ENCODE results near the gene ACTL6B. TPM values are rescaled to one million over a fixed set of nuclear protein-coding genes. Genes with fewer than 3 reads are reported as not detected.
"Not testable (repeated sequence)": the region's sequence is repeated elsewhere in the genome, so short reads cannot be mapped to it uniquely, and the experiment has no call there.

The ACTL6B gene
- total RNA-seq, 2 experiments from 2014 or later, result not detected

DNA sequence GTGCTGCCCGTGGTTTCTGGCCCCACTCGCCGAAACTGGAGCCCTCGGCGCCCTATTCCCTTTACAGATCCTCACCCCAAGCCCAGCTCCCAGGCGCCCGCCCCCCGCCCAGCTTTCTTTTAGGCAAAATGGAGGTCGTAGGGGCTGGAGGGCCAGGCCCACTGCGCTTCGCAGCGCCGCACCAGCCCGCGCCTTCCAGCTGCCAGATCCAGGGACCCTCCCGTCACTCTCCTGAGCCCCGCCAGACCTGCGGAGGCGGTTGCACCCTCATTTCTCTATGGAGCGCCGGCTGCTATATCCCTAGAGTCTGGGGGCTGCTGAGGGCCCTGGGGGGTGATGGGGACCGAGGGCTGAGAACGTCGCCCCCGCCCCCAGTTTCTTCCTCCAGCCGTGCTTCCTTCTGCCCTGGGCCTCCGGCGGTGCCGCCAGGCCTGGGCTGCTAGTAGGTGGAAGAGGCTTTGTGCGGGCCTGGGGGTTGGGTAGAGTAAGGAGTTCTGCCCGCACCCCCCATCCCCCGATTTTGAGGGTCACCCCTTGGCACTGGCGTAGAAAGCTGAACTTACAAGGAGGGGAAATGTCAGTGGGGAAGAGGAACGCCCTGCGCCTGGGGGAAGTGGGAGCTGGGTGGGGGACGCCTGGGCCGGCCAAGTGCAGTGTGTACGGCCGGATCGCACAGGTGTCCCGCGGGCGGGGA, 18.3 kb upstream of the ACTL6B start:
- Mint-ChIP-seq H3K27me3 (peaks cover 10% of the 10 kb centered on the region), H3K27ac (peak overlapping the region; percentile 93), H3K4me1 (peaks cover 25% of the 10 kb centered on the region), H3K9me3 (no peaks in the 10 kb centered on the region), H3K4me3 (peak overlapping the region; percentile 98), H3K36me3 (ENCODE audit: low read depth) (peaks cover 35% of the 10 kb centered on the region)
- no peak for DNase-seq
- ChIA-PET POLR2A (interaction anchor here (0.6 to 4.5 kb wide), 14 partner anchors 16 to 136 kb away, joined by 3 to 38 read pairs (median 4); partner anchors contain the start of genes AGFG2, FBXO24, LRCH4 and MOSPD3), CTCF (interaction anchor here (1.4 to 3.9 kb wide), 4 partner anchors 18 to 62 kb away, joined by 3 to 23 read pairs (median 6); partner anchors contain the start of gene MOSPD3)

- Mint-ChIP-seq H3K4me1 (peaks cover 21% of the 10 kb centered on the region), H3K27me3 (peaks cover 10% of the 10 kb centered on the region), H3K27ac (peak overlapping the region; percentile 93), H3K9me3 (no peaks in the 10 kb centered on the region), H3K4me3 (peak overlapping the region; percentile 98), H3K36me3 (ENCODE audit: low read depth) (peaks cover 30% of the 10 kb centered on the region)
- CTCF ChIA-PET, result interaction anchor here (1.4 to 2.2 kb wide), 2 partner anchors 41 to 62 kb away, joined by 3 to 7 read pairs; partner anchors contain the start of gene MOSPD3
- DNase-seq, result peak; percentile 44
- POLR2A ChIA-PET, result interaction anchor here (0.9 to 4.5 kb wide), 7 partner anchors 32 to 105 kb away, joined by 3 to 38 read pairs (median 6); partner anchors contain the start of genes FBXO24, LRCH4, MOSPD3 and POP7
Observed at GRCh38 chr7:100673942-100674410, 17.7 kb upstream of the ACTL6B start.

DNA sequence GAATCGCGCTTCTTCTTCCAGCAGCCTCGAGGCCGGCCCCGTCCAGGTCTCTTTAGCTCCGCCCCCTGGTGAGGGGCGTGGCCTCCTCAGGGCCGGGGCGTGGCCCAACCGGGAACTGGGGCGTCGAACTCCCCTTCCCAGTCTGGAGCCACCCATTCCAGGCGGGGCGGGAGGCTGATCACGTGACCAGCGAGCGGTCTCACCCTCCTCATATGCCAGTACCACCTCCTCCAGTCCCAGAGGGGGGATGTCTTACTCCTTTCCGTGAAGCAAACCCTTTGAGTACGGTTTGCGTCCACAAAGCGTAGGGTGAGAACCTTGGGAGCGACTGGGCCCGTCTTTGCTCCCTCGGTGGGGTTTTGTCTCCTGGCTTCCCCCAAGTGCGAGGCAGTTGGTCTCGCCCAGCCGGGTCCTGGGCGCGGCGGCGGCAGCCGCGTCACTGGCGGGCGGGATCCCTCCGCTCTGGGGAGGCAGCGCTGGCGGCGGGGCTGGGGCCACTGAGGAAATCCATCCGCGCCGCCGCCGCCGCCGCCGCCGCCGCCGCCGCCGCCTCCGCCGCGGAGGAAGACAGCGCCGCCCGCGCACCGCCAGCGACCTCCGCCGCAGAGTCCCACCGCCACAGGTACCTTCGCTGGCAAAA, 17.2 kb upstream of the ACTL6B start, which contains the start of gene GNB2:
TSS of gene GNB2 (plus strand) at position 439 of the 640 bp plus-strand sequence. CDS start 2,526 bp downstream, outside the sequence.
- peaks cover 21% of the 10 kb centered on the region for H3K4me1 Mint-ChIP-seq
- peak within 1 kb of the TSS; percentile 93 for H3K27ac Mint-ChIP-seq
- peaks cover 10% of the 10 kb centered on the region for H3K27me3 Mint-ChIP-seq
- ChIA-PET POLR2A (interaction anchor here (0.5 to 4.5 kb wide), 10 partner anchors 10 to 90 kb away, joined by 3 to 38 read pairs (median 5); partner anchors contain the start of genes FBXO24, LRCH4, MOSPD3 and POP7), CTCF (interaction anchor here (0.9 to 1.7 kb wide), 6 partner anchors 32 to 87 kb away, joined by 3 to 13 read pairs (median 6); partner anchors contain the start of genes FBXO24 and POP7)
- peak; percentile 99 for DNase-seq
- peaks cover 29% of the 10 kb centered on the region for H3K36me3 Mint-ChIP-seq (ENCODE audit: low read depth)
- H3K4me3 Mint-ChIP-seq, result peak within 1 kb of the TSS; percentile 98
- no peaks in the 10 kb centered on the region for H3K9me3 Mint-ChIP-seq

GRCh38 chr7:100671353-100672327, 15.4 kb upstream of the ACTL6B start:
- CTCF ChIA-PET, result interaction anchor here (1.5 to 3.3 kb wide), 3 partner anchors 34 to 37 kb away, joined by 8 to 13 read pairs (median 9); partner anchors contain the start of gene POP7
- Mint-ChIP-seq H3K4me3 (no peak overlapping the region), H3K27me3 (peaks cover 18% of the 10 kb centered on the region)

DNA sequence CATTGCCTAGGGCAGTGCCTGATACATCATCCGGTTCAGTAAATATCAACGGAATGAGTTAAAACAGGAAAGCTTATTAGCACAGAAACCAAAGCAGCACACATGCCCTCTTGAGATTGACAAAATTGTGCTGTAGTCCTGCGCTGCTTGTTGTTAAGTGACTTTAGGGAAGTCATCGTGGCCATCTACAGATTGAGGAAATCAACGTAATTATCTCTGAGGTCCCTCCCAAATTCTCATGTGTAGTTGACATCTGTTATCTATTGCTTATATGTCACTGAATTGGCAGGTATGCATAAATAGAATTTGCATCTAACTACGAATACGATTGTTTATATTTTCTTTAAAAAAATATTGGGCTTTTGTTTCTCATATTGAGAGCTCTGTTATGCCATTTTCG, 13.8 kb upstream of the ACTL6B start:
- no peak for DNase-seq
- Mint-ChIP-seq H3K9me3 (no peaks in the 10 kb centered on the region), H3K27ac (no peak overlapping the region), H3K27me3 (peaks cover 18% of the 10 kb centered on the region), H3K4me1 (peaks cover 7% of the 10 kb centered on the region), H3K4me3 (no peak overlapping the region), H3K36me3 (ENCODE audit: low read depth) (peaks cover 10% of the 10 kb centered on the region)
- POLR2A ChIA-PET, result no interaction called here
- CTCF ChIA-PET, result interaction anchor here (3.3 kb wide), 1 partner anchor 35 kb away, joined by 8 read pairs; the partner anchor contains the start of gene POP7

More at GRCh38 chr7:100671353-100672327, 15.4 kb upstream of the ACTL6B start:
- Mint-ChIP-seq H3K27ac (no peak overlapping the region), H3K4me1 (peaks cover 11% of the 10 kb centered on the region), H3K9me3 (no peaks in the 10 kb centered on the region), H3K36me3 (ENCODE audit: low read depth) (peaks cover 17% of the 10 kb centered on the region)
- DNase-seq, result no peak
- POLR2A ChIA-PET, result interaction anchor here (0.7 to 4.5 kb wide), 2 partner anchors 59 to 68 kb away, joined by 3 to 38 read pairs; partner anchors contain the start of gene MOSPD3

DNA sequence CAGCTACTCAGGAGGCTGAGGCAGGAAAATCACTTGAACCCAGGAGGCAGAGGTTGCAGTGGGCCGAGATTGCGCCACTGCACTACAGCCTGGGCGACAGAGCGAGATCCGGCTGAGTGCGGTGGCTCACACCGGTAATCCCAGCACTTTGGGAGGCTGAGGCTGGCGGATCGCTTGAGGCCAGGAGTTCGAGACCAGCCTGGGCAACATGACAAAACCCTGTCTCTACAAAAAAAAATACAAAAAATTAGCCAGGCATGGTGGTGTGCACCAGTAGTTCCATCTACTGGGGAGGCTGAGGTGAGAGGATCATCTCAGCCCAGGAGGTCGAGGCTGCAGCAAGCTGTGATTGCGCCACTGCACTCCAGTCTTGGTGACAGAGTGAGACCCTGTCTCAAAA, 12.9 kb upstream of the ACTL6B start:
- POLR2A ChIA-PET; H3K9me3 Mint-ChIP-seq; H3K4me3 Mint-ChIP-seq; H3K27ac Mint-ChIP-seq; H3K4me1 Mint-ChIP-seq; H3K36me3 Mint-ChIP-seq (ENCODE audit: low read depth); DNase-seq: not testable (repeated sequence)
- peaks cover 18% of the 10 kb centered on the region for H3K27me3 Mint-ChIP-seq
- CTCF ChIA-PET, result interaction anchor here (0.9 to 3.3 kb wide), 2 partner anchors 35 to 36 kb away, joined by 3 to 8 read pairs; partner anchors contain the start of gene POP7

GRCh38 chr7:100668069-100668449, 11.8 kb upstream of the ACTL6B start:
- Mint-ChIP-seq H3K36me3 (ENCODE audit: low read depth) (no peaks in the 10 kb centered on the region), H3K27ac (no peak overlapping the region), H3K9me3 (no peaks in the 10 kb centered on the region), H3K27me3 (peaks cover 19% of the 10 kb centered on the region), H3K4me3 (no peak overlapping the region), H3K4me1 (peaks cover 6% of the 10 kb centered on the region)
- DNase-seq, result no peak
- ChIA-PET POLR2A (interaction anchor here (1.4 kb wide), 1 partner anchor 24 kb away, joined by 4 read pairs; no protein-coding TSS in a partner anchor), CTCF (interaction anchor here (1.0 to 1.5 kb wide), 2 partner anchors 34 to 126 kb away, joined by 4 read pairs; no protein-coding TSS in a partner anchor)

- H3K9me3 Mint-ChIP-seq, result no peaks in the 10 kb centered on the region
- no peak overlapping the region for H3K4me3 Mint-ChIP-seq
- no peak overlapping the region for H3K27ac Mint-ChIP-seq
- ChIA-PET POLR2A (interaction anchor here (1.4 kb wide), 1 partner anchor 24 kb away, joined by 4 read pairs; no protein-coding TSS in a partner anchor), CTCF (interaction anchor here (1.0 to 1.5 kb wide), 2 partner anchors 33 to 126 kb away, joined by 4 read pairs; no protein-coding TSS in a partner anchor)
- no peak for DNase-seq
- H3K36me3 Mint-ChIP-seq (ENCODE audit: low read depth), result no peaks in the 10 kb centered on the region
- H3K27me3 Mint-ChIP-seq, result peaks cover 20% of the 10 kb centered on the region
- H3K4me1 Mint-ChIP-seq, result peaks cover under 1% of the 10 kb centered on the region
Observed at GRCh38 chr7:100667331-100668068, 11.3 kb upstream of the ACTL6B start.

DNA sequence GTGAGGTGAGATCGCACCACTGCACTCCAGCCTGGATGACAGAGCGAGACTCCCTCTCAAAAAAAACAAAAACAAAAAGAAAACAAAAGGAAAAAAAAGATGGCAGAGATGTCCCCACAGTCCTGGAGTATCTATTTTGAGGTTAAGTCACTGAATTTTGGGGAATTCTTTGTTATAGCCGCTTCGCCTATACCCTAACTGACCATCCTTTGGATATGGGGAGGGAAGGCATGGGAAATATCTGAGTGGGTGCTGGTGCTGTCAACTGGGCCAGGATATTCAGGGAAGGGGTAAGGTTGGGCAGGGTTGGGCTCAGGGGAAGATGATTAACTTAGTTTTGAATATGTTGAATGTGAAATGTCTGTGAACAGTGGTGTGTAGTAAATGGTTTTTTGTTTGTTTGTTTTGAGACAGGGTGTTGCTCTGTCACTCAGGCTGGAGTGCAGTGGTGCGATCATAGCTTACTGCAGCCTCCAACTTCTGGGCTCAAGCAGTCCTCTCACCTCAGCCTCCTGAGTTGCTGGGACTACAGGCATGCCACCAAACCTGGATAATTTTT, 9.0 kb upstream of the ACTL6B start:
- Mint-ChIP-seq H3K4me1 (no peaks in the 10 kb centered on the region), H3K27ac (no peak overlapping the region), H3K27me3 (peaks cover 17% of the 10 kb centered on the region), H3K4me3 (no peak overlapping the region), H3K9me3 (no peaks in the 10 kb centered on the region), H3K36me3 (ENCODE audit: low read depth) (no peaks in the 10 kb centered on the region)
- POLR2A ChIA-PET, result interaction anchor here (1.4 kb wide), 1 partner anchor 53 kb away, joined by 3 read pairs; the partner anchor contains the start of gene MOSPD3
- DNase-seq, result no peak
- CTCF ChIA-PET, result interaction anchor here (0.6 kb wide), 1 partner anchor 288 kb away, joined by 3 read pairs; no protein-coding TSS in a partner anchor

GRCh38 chr7:100662194-100662776, 6.0 kb upstream of the ACTL6B start:
- DNase-seq; H3K36me3 Mint-ChIP-seq (ENCODE audit: low read depth); H3K4me3 Mint-ChIP-seq; H3K27ac Mint-ChIP-seq; H3K9me3 Mint-ChIP-seq; H3K4me1 Mint-ChIP-seq: not testable (repeated sequence)
- ChIA-PET POLR2A (interaction anchor here (1.0 kb wide), 1 partner anchor 11 kb away, joined by 3 read pairs; no protein-coding TSS in a partner anchor), CTCF (interaction anchor here (1.2 kb wide), 1 partner anchor 102 kb away, joined by 3 read pairs; no protein-coding TSS in a partner anchor)
- H3K27me3 Mint-ChIP-seq, result peaks cover 20% of the 10 kb centered on the region
